Lower lobe of right lung (tissue), 2 donors: Measurements from ENCODE around the gene MPP7. TPM values are rescaled to one million over a fixed set of nuclear protein-coding genes. Genes with fewer than 3 reads are reported as not detected.
A peak's percentile ranks its signal among the peaks of the same experiment; 100 is the strongest.

Experiments
- ATAC-seq, 2 donors: fragments of 200-7000 bp; cut with Tn5 transposase; one replicate each; pipeline ENCODE4 v1.9.1; 2020 to 2022; ENCODE audit warnings: mild to moderate bottlenecking in 2 of 2, moderate library complexity in 2 of 2
- DNase-seq: peaks from one replicate; pipeline ENCODE4 v3.0.0-alpha.2; 2020
- H3K27ac ChIP-seq: fragments of 200-600 bp; one replicate; pipeline ENCODE4 v1.8.0; 2022
- H3K27me3 ChIP-seq: fragments of 200-600 bp; one replicate; pipeline ENCODE4 v1.8.0; 2022; ENCODE audit warnings: low read depth
- H3K36me3 ChIP-seq: fragments of 200-600 bp; one replicate; pipeline ENCODE4 v1.8.0; 2022; ENCODE audit warnings: mild to moderate bottlenecking
- H3K4me1 ChIP-seq: fragments of 200-600 bp; one replicate; pipeline ENCODE4 v1.8.0; 2022
- H3K4me3 ChIP-seq: fragments of 200-600 bp; one replicate; pipeline ENCODE4 v1.8.0; 2022; ENCODE audit warnings: mild to moderate bottlenecking
- H3K9me3 ChIP-seq: fragments of 200-600 bp; one replicate; pipeline ENCODE4 v1.8.0; 2022
- intact Hi-C: fragments of 100-400 bp; cut with DNase I; formaldehyde crosslinking; loops from one replicate; pipeline ENCODE4 v1.11.0; 2022
- microRNA-seq: library from miRNA; unstranded; fragments of <30 nt; microRNA quantifications from one replicate; pipeline ENCODE4 v1.2.0, GENCODE V29; 2020; ENCODE audit warnings: borderline number of aligned reads
- total RNA-seq: library from RNA; stranded (reverse); fragmentation: NEBNext Ultra II Directional; extraction: Animal tissue kit (Norgen Biotek cat#: 25700); gene quantifications from one replicate; pipeline ENCODE4 v1.2.1, GENCODE V29; 2021
- TF ChIP-seq, protein P1 (sequence below): fragments of 200-600 bp; IDR thresholded peaks from one replicate; pipeline ENCODE4 v1.8.0; 2022; ENCODE audit warnings: antibody characterized with exemption, mild to moderate bottlenecking
- donor health status: DM: no; HTN: yes; CAD: no; lungs with severe emphysema.

MPP7 gene
- total RNA-seq, 1 donor from 2014 or later: 33.9 TPM

DNA sequence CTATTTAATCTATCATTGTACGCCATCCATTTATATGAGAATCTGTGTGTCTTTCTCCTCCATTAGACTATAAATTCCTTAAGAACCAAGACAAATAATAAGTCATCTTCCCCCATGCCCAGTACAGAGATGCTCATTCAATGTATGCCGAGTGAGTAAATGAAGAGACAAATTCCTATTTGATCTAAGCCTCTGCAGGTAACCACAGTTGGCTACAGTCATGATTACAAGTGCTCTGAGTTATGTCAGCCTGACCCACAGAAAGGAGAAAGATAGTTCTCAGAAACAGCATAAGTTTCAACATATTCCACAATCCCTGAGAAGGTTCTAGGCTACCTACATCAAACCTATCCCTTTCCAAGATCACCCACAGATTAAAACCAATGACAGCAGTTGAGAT, 46.1 kb downstream of the MPP7 start:
- Histone ChIP-seq H3K27me3 (no peaks in the 10 kb centered on the region), H3K4me1 (peaks cover 10% of the 10 kb centered on the region), H3K36me3 (no peaks in the 10 kb centered on the region), H3K4me3 (no peak overlapping the region), H3K9me3 (no peaks in the 10 kb centered on the region), H3K27ac (no peak overlapping the region)
- TF ChIP-seq, protein P1, sequence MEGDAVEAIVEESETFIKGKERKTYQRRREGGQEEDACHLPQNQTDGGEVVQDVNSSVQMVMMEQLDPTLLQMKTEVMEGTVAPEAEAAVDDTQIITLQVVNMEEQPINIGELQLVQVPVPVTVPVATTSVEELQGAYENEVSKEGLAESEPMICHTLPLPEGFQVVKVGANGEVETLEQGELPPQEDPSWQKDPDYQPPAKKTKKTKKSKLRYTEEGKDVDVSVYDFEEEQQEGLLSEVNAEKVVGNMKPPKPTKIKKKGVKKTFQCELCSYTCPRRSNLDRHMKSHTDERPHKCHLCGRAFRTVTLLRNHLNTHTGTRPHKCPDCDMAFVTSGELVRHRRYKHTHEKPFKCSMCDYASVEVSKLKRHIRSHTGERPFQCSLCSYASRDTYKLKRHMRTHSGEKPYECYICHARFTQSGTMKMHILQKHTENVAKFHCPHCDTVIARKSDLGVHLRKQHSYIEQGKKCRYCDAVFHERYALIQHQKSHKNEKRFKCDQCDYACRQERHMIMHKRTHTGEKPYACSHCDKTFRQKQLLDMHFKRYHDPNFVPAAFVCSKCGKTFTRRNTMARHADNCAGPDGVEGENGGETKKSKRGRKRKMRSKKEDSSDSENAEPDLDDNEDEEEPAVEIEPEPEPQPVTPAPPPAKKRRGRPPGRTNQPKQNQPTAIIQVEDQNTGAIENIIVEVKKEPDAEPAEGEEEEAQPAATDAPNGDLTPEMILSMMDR: no peak
- intact Hi-C loops: no loop called here
- ATAC-seq: no peak
- no peak for DNase-seq

DNA sequence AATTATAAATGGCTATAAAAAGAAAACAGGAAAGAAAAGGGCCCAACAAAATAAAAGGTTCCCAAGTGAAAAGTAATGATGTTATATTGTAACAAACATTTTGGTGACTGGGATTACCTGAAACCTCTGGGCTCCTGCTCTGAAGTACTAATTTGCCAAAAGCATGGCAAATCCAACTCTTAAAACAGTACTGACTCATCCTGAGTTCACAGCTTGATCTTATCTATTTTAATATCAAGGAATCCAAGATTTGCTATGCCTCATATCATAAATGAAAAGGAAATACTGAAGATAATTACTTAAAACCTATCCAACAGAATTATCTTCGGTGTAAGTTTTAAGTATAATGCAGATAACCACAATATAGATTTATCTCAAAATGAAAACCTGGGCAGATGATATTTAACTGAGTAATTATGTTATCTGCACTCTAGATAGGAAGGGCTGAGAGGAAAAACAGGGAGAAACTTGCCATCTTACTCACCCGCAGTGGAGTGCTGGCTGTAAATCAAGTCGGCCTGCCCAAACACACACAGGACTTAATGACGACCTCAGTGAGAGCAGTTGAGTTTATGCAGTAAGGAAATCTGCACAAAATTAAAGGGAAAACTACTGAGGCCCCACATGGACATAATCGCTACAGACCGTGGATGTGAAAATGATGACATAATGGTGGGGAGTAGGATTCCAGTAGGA, 48.4 kb downstream of the MPP7 start:
- no peak overlapping the region for H3K27ac ChIP-seq
- DNase-seq (no peak), ATAC-seq (peak; percentile 50 to 79)
- peaks cover 18% of the 10 kb centered on the region for H3K4me1 ChIP-seq
- H3K36me3 ChIP-seq: no peaks in the 10 kb centered on the region
- H3K4me3 ChIP-seq: no peak overlapping the region
- intact Hi-C loops: loop anchor here (5.0 kb wide), 1 partner anchor 128 kb away; no protein-coding TSS in a partner anchor
- no peaks in the 10 kb centered on the region for H3K9me3 ChIP-seq
- H3K27me3 ChIP-seq: no peaks in the 10 kb centered on the region
- TF ChIP-seq, protein P1: no peak

DNA sequence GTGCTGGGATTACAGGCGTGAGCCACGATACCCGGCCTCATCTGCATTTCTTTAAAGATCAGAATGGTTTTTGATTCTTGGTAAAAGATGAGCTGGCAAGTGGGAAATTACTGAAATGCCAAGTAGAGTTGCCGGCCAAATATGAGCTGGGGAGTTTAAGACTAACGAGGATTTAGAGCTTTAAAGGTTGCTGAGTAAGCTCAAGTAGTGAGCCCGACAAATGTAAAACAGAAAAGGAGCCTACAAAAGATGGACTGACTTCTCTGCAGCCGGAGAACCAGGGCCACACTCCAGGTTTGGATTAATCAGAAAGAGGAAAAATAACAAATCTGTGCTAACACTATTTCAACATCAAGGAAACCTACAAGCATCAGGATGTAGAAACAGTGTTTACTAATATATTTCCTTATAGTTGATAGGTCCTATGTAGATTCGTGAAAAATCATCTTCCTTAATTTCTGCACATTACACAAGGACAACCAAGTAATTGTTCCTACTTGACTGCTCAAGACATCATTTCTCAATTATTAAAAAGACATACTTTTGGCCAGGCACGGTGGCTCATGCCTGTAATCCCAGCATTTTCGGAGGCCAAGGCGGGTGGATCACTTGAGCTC, 49.6 kb downstream of the MPP7 start:
- DNase-seq: no peak
- no peak overlapping the region for H3K4me3 ChIP-seq
- intact Hi-C loops: loop anchor here (5.0 kb wide), 1 partner anchor 129 kb away; no protein-coding TSS in a partner anchor
- H3K4me1 ChIP-seq: peaks cover 18% of the 10 kb centered on the region
- H3K9me3 ChIP-seq: no peaks in the 10 kb centered on the region
- no peaks in the 10 kb centered on the region for H3K36me3 ChIP-seq
- no peaks in the 10 kb centered on the region for H3K27me3 ChIP-seq
- TF ChIP-seq, protein P1: no peak
- H3K27ac ChIP-seq: peak overlapping the region; percentile 7
- ATAC-seq: peak; percentile 38 to 45

Small RNAs within 50 kb of the gene (microRNA-seq; reads per million reads assigned to microRNA genes)
- not detected for gene MIR8086

Other genes with a start within 250 kb of the MPP7 start
- 123 TPM for gene WAC, start 230.1 kb upstream of the MPP7 start, total RNA-seq